HG03571 (cell line): Measurements from ENCODE around the gene PKN3.

Experiments used
- ATAC-seq: cut with Tn5 transposase; IDR thresholded peaks from one replicate; pipeline ENCODE4 v1.9.1; 2021; ENCODE audit not compliant: unreplicated experiment

Gene PKN3

DNA sequence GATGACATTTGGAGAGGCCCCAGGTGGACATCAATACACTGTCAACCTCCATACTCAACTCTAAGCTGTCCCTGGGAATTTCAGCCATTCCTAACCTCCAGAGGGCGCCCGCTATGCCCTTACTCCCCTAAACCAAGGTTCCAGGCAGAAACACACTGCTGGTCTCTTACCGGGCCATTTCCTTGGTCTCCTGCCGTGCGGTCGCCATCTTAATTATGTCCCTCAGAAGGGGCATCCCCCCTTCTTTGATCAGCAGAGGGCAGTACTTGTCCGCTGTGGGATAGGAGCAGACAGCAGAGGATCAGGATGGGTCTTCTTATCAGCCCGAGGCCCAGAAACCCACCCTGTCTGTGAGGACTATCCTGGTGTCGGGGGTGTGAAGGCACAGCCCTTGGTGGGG is 31.0 kb downstream of the PKN3 start:
- ATAC-seq = no peak

GRCh38 chr9:128735373-128735772 is 33.1 kb downstream of the PKN3 start:
- no peak for ATAC-seq

GRCh38 chr9:128742401-128742800 is 40.1 kb downstream of the PKN3 start:
- ATAC-seq = no peak

DNA sequence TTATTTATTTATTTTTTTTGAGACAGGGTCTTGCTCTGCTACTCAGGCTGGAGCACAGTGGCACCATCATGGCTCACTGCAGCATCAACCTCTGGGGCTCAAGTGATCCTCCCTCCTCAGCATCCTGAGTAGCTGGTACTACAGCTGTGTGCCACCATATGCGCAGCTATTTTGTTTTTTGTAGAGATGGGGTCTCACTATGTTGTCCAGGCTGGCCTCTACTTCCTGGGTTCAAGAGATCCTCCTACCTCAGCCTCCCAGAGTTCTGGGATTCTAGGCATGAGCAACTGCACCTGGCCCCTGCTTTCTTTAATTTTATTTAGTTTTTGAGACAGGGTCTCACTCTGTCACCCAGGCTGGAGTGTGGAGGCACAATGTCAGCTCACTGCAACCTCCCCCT is 41.1 kb downstream of the PKN3 start:
- no peak for ATAC-seq

DNA sequence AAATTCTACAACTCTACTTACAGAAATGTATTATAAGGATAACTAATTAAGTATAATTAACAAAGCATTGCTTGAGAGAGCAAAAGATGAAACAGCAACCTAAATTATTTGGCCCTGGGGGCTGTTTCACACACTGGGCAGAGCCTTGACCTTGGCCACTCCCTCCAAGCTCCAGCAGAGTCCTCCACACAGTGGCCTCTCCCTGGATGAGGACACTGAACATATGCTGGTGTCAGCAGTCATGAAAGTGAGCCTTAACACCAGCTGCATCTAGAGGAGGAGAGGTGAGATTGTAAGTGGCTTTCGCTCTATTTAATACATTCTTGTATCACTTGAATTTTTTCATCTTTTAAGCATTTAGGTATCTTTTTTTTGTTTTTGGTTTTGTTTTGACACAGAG is 44.9 kb downstream of the PKN3 start:
- ATAC-seq = no peak

GRCh38 chr9:128750926-128751595 is 48.8 kb downstream of the PKN3 start:
- ATAC-seq = no peak

- no peak for ATAC-seq
Observed at GRCh38 chr9:128753627-128754026, 51.3 kb downstream of the PKN3 start.

DNA sequence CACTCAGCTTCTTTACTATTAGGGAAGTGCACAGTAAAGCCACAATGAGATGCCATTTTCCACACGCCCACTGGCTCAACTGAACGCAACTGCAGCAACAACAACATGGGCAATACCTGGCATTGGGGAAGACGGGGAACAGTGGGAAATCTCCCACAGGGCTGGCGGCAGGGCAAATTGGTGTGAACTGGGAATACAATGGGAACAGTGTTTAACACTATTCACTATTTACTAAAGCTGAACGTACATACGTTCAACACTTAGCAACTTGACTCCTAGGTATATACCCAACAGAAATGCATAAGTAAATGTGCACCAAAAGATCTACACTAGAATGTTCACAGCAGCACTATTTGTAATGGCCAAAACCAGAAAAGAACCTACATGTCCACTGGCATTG is 55.3 kb downstream of the PKN3 start:
- ATAC-seq = no peak

DNA sequence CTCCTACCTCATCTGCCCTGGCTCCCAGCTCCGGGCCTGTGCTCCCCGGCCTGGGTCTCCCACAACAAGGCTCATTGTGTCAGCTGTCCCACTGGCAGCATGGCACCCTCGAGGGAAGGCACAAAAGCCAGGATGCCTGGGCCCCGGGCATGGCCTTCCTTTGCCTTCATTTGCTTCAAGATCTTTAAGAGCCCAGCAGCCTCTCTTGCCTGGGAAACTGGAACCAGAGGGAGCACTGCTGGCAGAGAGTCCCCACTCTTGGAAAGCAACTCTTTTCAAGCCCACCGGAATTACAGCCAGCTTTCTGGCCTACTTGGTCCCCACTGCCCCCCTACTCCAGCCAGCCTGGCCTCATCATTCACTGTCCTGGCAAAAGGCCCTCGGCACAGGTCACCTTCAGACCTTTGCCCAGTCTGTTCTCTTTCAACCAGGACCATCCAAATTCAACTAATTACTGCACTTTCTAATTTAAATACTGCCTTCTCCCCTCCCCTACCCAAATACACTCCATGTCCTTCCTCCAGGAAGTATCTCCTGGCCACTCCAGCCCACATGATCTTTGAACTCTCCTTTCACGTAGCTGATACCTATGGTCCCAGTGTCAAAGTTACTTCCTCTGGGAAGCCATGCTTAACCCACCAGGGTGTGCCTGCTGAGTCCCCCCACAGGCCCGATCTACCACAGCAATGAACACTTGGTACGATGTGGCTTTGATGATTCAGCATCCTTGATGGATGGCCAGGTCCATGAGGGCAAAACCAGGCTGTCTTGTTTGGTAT is 60.6 kb downstream of the PKN3 start:
- ATAC-seq = no peak

GRCh38 chr9:128764361-128764760 is 62.1 kb downstream of the PKN3 start:
- ATAC-seq = no peak

DNA sequence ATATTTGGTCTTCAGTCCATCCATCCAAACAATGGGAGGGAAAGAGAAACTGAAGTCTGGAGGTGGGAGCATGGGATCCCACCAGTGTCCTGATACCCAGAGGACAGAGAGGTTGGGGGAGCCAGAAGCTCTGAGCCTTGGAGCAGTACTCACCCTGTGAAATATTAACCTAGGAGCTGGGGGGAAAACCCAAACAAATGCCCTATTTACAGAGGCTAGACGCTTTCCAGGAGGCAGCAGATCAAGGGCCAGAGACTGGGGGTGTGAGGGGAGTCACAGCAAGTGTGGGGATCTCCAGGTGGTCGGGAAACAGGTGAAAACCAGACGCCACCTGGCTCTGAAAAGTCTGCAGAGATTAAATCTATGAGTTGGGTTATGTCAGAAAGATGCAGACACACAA is 63.2 kb downstream of the PKN3 start:
- ATAC-seq = no peak

- ATAC-seq = no peak
Observed at GRCh38 chr9:128768606-128769005, 66.3 kb downstream of the PKN3 start.
